Hepatic stellate cell (primary cell): ENCODE results near the gene CIZ1.

Experiments
- DNase-seq: peaks from one replicate; pipeline ENCODE4 v3.0.0; 2011; ENCODE audit warnings: low spot score

CIZ1 gene

GRCh38 chr9:128214571-128215490, 23.5 kb upstream of the CIZ1 start:
- no peak for DNase-seq

DNA sequence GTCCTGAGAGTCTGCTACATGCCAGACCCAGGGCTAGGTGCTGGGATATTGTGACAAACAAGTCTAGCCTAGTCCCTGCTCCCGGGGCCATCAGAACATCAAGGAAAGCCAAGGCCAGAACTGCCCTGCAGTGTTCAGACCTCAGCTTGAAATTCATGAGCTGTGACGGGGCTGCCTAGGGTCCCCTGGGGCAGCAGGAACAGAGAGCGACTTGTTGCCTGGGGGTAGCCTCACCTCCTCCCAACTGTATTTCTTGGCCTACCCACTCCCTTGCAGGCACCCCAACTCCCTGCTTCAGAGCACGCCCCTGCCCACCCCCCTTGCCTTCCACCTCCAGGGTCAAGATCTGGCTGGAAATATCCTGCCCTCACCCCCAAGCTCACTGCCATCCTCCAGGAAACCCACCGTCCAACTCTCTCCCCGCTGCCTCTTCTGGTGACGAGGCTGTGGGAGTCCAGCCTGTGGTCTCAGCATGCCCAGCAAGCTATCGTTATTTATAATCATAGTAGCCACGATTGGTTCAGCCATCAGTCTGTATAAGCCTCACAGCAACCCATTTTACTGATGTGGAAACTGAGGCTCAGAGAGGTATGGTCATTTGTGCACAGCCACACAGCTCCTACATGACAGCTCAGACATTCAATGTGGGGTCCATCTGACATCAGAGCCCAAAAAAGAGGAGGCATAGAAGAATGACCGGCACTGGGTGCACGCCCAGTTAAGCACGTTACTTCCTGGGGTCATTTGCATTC, 22.6 kb upstream of the CIZ1 start:
- DNase-seq = no peak

DNA sequence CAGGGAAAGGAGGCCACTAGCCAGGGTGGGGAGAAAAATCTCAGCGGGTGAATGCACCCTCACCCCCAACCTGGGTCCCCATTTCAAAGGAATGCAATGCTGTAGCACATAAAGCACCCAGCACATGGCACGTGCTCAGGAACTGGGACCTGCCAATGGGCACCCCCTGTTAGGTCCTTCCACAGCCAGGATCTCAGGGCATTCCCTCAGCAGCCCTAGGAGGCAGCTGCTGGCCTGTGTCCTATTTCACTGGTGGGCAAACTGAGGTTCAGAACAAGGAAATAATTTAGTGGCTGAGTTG, 20.6 kb upstream of the CIZ1 start:
- no peak for DNase-seq

DNA sequence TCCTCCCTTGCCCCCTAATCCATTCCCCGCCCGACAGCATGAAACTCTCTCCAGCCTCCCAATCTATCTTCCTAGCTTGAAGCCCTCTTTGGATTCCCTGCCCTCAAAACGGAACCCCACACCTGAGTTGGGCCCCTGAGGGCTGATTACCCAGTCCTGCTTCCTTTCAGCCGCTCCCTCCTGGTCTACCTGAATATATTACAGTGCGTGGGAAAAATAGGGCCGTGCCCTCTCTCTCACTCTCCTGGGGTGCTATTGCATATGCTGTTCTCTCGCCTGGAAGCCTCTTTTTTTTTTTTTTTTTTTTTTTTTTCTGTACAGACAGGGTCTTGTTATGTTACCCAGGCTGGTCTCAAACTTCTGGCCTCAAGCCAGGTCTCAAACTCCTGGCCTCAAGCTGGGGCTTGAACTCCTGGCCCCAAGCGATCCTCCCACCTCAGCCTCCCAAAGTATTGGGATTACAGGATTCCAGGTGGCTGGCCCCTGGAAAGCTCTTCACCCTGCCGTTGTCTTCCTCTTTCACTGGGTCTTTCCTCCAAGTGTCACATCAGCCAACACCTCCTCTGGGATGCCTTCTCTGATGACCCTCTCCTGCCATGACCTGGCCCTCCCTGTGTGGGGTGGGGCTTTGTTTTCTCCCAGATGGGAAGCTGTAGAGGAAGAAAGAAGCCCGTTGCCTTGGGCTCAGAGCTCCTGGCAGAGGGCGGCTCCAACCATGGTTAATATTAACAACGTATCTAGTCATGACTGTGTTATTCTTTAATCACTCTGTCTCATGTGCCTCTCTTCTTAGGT, 20.0 kb upstream of the CIZ1 start:
- DNase-seq = no peak

- DNase-seq = no peak
These were observed 17.7 kb upstream of the CIZ1 start for GRCh38 chr9:128208946-128209669.

- DNase-seq = no peak
These were observed 17.0 kb upstream of the CIZ1 start for GRCh38 chr9:128208386-128208785.

DNA sequence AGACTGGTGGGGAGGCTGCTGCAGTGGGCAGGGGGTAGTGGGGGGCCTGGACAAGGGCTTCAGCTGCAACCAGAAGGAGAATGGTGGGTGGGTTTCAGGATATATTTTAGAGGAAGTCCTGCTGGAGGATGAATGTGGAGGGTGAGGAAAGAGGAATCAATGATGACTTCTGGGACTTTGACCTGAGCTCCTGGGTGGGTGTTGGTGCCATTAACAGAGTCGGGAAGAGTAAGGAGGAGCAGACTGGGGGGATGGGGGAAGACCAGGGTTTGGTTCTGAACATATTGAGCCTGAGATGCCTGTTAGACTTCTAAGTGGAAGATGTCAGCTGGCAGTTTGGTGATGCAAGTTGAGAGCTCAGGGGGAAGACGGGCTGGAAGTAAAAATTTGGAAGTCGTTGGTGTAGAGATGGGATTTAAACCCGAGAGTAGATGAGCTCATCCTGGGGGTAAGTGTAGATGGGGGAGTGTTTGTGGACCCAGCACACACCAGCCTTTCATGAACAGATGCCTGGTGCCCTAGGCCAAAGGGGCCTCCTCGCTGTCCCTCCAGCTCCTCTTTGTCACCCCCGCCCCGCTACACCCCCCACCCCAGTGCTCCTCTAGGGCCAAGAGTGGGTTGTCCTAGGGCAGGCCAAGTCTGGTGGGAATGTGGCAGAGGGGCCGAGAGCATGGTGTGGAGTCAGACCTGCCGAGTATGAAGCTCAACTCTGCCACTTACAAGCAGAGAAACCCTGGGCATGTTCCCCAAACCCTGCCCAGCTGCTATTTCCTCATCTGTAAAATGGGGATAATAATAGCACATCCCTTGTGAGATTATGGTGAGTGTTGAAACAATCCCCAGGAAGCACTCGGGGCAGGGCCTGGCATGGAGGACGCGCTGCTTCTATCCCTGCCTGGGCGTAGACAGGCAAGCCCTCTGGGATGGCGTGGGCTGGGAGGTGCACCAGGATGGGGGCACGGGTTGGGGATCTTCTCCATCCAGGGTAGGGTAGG, 15.8 kb upstream of the CIZ1 start:
- DNase-seq = no peak

GRCh38 chr9:128206484-128206883, 15.1 kb upstream of the CIZ1 start:
- no peak for DNase-seq

GRCh38 chr9:128205296-128205944, 14.0 kb upstream of the CIZ1 start:
- no peak for DNase-seq

DNA sequence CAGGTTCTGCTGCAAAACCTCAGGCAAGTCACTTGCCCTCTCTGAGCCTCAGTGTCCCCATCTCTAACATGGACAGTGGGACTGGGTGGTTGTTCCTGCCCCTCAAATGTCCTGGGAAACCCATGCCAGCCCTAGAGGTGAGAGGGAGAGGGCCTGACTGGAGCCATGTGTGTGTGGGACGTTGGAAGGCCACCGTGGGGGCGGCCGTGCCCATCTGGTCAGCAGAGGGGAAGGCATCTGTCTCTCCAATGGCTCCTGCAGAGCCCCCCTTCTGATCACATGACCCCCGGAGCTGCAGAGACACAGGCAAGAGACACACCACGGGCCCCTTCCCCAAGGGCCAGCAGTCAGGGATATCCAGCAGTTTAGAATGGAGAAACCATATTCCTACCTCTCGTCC, 13.5 kb upstream of the CIZ1 start:
- no peak for DNase-seq

DNA sequence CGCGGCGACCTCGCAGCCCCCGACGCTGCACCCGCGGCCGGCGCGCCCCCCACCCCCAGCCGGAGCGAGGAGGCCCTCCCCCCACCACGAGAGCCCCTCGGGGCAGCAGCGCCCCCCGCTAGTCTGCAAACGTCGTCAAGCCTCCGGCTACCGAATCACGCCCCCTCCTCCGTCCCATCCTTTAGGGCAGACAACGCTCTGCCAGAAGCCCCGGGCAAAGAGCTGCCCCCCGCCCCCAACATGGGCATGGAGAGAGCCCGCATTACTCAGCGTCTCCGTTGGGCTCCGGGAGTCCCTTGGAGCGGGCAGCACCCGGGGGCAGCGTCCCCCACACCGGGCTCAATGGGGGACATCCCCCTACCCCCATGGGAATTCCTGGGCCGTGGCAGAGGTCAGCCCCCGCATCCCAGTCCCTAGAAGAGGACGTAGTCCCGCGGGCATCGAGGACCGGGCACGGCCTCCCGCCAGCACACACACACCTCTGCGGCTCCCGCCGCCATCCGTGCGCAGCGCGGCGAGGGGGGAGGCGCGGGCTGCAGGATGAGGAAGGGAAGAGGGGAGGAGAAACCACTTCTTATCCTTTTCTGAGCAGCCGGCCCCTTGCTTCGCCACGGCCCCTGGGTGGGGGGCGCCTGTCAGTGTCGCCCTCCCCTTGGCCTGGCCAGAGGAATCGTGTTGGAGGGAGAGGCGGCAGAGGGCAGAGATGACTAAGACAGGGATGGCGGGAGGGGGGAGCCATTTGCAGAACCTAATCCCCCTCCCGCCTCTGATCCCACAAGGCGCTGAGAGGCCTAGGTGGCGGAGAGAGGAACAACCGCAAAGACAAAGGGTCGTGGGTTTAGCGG, 12.6 kb upstream of the CIZ1 start:
- peak; percentile 69 for DNase-seq

GRCh38 chr9:128203024-128203706, 11.8 kb upstream of the CIZ1 start, which contains the start of gene DNM1:
DNM1 (plus strand) TSS chr9:128203379; CDS start chr9:128203471, 92 bp downstream.
- DNase-seq = peak; percentile 96

GRCh38 chr9:128202648-128203023, 11.3 kb upstream of the CIZ1 start:
- DNase-seq = no peak

DNA sequence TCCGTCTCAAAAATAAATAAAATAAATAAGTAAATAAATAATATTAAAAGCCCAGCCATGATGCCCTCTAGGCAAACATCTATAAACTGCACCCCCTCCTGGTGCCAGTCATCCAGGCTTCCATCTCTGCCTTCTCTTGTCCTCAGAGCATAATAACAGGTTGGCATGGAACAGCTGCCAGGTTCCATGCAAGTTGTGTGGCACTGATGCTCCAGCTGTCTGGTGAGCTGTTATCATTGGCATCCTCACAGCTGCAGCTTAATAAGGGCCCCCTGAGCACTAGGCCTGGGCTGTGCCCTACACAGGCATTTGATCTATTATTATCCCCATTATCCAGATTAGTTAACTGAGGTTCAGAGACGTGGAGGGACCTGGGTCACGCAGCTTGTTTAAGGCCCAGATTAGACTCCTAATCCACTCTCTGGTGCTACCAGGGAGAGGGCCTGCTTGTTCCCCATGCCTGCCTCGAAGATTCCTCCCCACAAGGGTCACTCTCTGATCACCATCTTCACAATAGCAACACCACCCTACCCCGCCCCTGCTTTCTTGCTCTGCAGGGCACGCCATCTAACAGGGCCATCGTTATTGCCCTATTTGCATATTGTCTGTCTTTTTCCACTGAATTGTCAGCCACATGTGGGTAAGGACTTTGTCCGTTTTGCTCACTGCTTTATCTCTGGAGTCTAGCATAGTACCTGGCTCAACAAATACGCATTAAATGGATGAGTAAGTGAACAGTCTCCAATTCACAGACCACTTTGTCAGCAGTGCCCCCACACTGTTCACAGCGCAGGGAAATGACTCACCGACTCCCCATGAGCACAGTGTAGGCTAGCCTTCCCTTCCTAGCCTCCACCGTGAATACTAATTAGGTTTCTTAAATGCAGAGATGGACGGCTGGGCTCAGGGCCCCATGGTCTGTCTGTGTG, 10.3 kb upstream of the CIZ1 start:
- DNase-seq = no peak

DNA sequence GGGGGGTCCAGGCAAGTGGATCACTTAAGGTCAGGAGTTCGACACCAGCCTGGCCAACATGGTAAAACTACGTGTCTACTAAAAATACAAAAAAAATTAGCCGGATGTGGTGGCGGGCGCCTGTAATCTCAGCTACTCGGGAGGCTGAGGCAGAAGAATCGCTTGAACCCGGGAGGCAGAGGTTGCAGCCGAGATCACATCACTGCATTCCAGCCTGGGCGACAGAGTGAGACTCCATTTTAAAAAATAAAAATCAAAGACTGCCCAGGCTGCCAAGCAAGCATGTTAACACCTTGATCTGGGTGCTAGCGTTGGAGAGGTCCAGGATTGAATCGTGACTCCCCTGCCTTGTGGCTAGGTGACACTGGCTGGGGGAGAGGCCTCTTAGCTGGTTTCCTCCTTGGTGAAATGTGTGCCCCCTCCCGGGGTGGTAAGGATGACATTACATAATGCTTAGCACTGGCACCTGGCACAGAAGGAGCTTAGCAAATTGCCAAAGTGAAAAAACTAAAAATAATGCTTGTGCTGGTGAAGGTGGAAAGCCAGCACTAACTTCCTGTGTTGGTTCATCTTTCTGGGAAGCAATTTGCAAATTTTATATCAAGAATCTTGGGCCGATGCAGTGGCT, 2.2 kb upstream of the CIZ1 start:
- DNase-seq = no peak

DNA sequence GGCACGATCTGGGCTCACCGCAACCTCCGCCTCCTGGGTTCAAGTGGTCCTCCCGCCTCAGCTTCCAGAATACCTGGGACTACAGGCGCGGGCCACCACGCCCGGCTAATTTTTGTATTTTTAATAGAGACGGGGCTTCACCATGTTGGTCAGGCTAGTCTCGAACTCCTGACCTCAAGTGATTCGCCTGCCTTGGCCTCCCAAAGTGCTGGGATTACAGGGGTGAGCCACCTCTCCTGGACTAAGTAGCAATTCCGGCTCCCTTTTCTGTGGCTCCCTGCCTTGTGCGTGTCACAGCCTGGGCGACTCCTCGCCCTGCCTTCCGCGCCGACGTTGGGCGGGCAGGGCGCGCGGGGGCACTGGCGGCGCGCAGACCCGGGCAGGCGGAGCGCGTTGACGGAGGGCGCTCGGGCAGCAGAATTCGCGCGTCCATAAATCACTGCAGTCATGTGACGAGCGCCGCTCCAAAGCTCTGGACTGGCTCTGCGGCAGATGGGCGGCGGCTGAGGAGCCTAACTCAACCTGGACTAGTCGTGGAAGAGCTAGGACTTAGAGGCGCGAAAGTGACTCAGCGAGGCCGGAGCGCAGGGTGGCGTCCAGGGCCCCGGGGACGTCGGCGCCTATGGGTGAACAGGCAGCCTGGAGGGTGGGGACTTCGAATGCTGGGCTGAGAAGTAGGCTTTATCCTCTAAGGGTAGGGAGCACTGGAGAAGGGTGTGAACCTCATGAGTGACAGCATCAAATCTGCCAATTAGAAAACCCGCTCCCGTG, 1.4 kb upstream of the CIZ1 start:
- peak; percentile 64 for DNase-seq
